Activated T-helper 1 cell treated with anti-CD3 and anti-CD28 coated beads, Interleukin-12 subunit alpha, Interleukin-12 subunit beta, Interleukin-2, Interleukin-4 antibody, amounts not matched to agents 30 ng/mL and 10 ng/mL and 1 ng/mL, durations not matched to agents 14 hours and 24 hours and 36 hours (primary cell): ENCODE measurements around the gene RTL1. TPM values are rescaled to one million over a fixed set of nuclear protein-coding genes. Genes with fewer than 3 reads are reported as not detected.

ENCODE experiments used
- DNase-seq: peaks from one replicate; pipeline ENCODE4 v3.0.0; 2021; ENCODE audit warnings: low spot score
- H3K27ac Mint-ChIP-seq: one replicate; pipeline ENCODE4 v1.8.0; 2021; ENCODE audit warnings: mild to moderate bottlenecking, mixed read lengths
- H3K27me3 Mint-ChIP-seq: one replicate; pipeline ENCODE4 v1.8.0; 2022; ENCODE audit warnings: mild to moderate bottlenecking, moderate library complexity, mixed read lengths; ENCODE audit not compliant: insufficient read depth
- H3K36me3 Mint-ChIP-seq: one replicate; pipeline ENCODE4 v1.8.0; 2021; ENCODE audit warnings: low read depth, mixed read lengths
- H3K4me1 Mint-ChIP-seq: one replicate; pipeline ENCODE4 v1.8.0; 2021; ENCODE audit warnings: low read depth, mixed read lengths
- H3K4me3 Mint-ChIP-seq: one replicate; pipeline ENCODE4 v1.8.0; 2021; ENCODE audit warnings: mild to moderate bottlenecking, moderate library complexity, mixed read lengths
- H3K9me3 Mint-ChIP-seq: one replicate; pipeline ENCODE4 v1.8.0; 2021; ENCODE audit warnings: mixed read lengths
- intact Hi-C: fragments of 100-400 bp; cut with micrococcal nuclease; formaldehyde crosslinking; loops from one replicate; pipeline ENCODE4 v1.15.1; 2024
- total RNA-seq: library from RNA; stranded (reverse); gene quantifications from 2 replicates; pipeline ENCODE4 v1.2.3, GENCODE V29; 2022

Gene RTL1
- total RNA-seq, 1 donor from 2014 or later, result not detected

DNA sequence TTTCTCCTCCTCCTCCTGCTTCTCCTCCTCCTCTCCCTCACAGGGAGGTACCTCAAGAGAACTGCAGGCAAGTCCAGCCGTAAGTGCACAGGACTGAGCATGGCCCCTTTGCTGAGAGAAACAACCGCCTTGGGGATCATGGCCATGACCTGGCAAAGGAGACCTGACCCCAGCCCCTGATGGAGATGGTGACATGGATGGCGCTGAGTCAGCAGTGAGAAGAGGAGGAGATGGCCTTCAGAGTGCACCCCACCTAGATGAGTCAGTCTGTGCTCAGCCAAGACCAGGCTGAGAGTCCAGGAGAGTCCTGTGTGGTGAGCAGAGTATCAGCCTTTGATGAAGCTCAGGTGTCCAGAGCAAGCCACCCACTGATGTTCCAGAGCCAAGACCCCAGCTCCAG is 41.2 kb downstream of the RTL1 start:
- Mint-ChIP-seq H3K9me3 (no peaks in the 10 kb centered on the region), H3K4me1 (no peaks in the 10 kb centered on the region), H3K27me3 (no peaks in the 10 kb centered on the region), H3K36me3 (no peaks in the 10 kb centered on the region), H3K27ac (no peak overlapping the region), H3K4me3 (no peak overlapping the region)
- intact Hi-C loops, result no loop called here
- DNase-seq, result no peak

DNA sequence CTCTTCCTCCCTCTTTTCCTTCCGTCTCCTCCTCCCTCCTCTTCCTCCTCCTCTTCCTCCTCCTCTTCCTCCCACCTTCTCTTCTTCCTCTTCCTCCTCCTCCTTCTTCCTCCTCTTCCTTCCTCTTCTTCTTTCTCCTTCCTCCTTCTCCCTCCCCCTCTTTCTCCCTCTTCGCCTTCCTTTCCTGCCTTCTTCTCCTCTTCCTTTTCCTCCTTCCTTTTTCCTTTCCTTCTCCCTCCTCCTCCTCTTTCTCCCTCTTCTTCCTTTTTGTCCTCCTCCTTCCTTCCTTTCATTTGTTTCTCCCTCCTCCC is 41.6 kb downstream of the RTL1 start:
- no peaks in the 10 kb centered on the region for H3K36me3 Mint-ChIP-seq

DNA sequence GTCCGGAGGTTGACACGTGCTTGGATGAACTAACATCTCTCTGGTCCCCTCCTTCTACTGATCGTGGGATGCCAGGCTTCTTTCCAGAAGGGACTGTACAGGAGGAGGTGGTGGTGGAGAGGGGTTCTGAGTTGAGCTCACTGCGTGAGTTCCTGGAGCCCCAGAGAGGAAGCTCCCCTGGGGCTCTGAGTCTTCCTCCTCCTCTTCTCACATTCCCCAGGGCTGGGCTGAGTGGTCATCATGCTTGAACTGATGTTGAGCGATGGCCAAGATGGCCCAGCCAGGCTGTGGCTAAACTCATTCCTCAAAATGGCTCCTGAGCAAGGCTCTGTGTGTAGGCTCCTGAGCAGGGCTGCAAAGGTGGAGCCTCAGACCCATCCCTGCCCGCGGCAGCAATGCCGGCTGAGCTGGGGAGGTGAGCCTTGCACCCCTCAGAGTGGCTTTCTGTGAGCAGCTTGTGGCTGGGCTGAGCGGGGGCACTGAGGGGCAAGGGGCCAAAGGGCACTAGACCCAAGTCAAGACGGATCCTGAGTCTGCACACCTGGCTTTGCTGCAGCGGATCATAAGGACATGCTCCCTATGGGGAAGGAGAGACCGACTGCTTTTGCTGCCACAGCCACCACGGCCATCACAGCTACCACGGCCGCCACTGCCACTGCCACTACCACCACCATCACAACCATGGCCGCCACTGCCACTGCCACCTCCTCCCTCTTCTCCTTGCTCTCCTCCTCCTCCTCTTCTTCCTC is 42.2 kb downstream of the RTL1 start:
- H3K4me3 Mint-ChIP-seq, result no peak overlapping the region
- intact Hi-C loops, result no loop called here
- no peaks in the 10 kb centered on the region for H3K36me3 Mint-ChIP-seq
- H3K27me3 Mint-ChIP-seq, result no peaks in the 10 kb centered on the region
- no peaks in the 10 kb centered on the region for H3K9me3 Mint-ChIP-seq
- H3K27ac Mint-ChIP-seq, result no peak overlapping the region
- no peak for DNase-seq
- no peaks in the 10 kb centered on the region for H3K4me1 Mint-ChIP-seq

More for the DNA sequence above, 41.6 kb downstream of the RTL1 start:
- H3K27me3 Mint-ChIP-seq, result no peaks in the 10 kb centered on the region
- H3K27ac Mint-ChIP-seq, result no peak overlapping the region
- intact Hi-C loops, result no loop called here
- H3K4me1 Mint-ChIP-seq, result no peaks in the 10 kb centered on the region
- H3K4me3 Mint-ChIP-seq, result no peak overlapping the region
- no peak for DNase-seq
- no peaks in the 10 kb centered on the region for H3K9me3 Mint-ChIP-seq

DNA sequence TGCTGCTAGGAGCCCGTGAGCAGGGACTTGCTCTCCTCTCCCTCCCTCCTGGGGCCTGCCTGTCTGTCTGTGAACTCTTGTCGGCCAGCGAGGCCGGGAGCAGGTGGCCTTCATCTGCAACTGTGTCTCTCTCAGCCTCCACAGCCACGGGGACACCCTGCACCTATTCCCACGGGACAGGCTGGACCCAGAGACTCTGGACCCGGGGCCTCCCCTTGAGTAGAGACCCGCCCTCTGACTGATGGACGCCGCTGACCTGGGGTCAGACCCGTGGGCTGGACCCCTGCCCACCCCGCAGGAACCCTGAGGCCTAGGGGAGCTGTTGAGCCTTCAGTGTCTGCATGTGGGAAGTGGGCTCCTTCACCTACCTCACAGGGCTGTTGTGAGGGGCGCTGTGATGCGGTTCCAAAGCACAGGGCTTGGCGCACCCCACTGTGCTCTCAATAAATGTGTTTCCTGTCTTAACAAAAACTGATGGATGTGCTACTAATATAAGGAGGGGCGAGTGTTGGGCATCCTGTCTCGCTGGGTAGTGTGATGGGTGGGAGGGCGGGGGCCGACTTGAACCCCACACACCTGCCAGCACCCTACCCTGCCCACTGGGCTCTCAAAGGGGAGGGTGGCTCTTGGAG is 42.9 kb downstream of the RTL1 start:
- no peak overlapping the region for H3K4me3 Mint-ChIP-seq
- no peaks in the 10 kb centered on the region for H3K4me1 Mint-ChIP-seq
- H3K27me3 Mint-ChIP-seq, result no peaks in the 10 kb centered on the region
- H3K36me3 Mint-ChIP-seq, result no peaks in the 10 kb centered on the region
- H3K9me3 Mint-ChIP-seq, result no peaks in the 10 kb centered on the region
- DNase-seq, result no peak
- intact Hi-C loops, result no loop called here
- no peak overlapping the region for H3K27ac Mint-ChIP-seq

DNA sequence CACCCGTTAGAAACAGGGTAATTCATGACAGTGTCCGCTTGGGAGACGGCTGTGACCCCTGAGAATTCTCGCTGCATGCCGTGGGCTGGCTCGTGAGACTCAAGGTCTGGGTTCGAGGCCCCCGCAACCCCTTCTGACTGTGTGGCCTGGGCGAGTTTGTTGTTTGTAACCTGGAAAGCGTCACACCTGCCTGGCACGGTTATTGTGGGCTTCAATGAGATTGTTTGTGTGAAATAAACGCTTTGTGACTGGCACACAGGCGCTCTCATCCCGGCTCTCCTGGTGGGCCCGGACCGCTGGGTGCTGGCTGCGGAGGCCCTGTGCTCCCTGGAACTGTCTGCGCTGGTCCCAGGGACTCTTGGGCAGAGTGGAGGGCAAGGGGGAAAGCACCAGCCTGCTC is 43.7 kb downstream of the RTL1 start:
- no peak for DNase-seq
- no peaks in the 10 kb centered on the region for H3K4me1 Mint-ChIP-seq
- no peaks in the 10 kb centered on the region for H3K9me3 Mint-ChIP-seq
- H3K4me3 Mint-ChIP-seq, result no peak overlapping the region
- no peak overlapping the region for H3K27ac Mint-ChIP-seq
- H3K27me3 Mint-ChIP-seq, result no peaks in the 10 kb centered on the region
- H3K36me3 Mint-ChIP-seq, result no peaks in the 10 kb centered on the region
- intact Hi-C loops, result loop anchor here (10.0 kb wide), 1 partner anchor 375 kb away; no protein-coding TSS in a partner anchor

DNA sequence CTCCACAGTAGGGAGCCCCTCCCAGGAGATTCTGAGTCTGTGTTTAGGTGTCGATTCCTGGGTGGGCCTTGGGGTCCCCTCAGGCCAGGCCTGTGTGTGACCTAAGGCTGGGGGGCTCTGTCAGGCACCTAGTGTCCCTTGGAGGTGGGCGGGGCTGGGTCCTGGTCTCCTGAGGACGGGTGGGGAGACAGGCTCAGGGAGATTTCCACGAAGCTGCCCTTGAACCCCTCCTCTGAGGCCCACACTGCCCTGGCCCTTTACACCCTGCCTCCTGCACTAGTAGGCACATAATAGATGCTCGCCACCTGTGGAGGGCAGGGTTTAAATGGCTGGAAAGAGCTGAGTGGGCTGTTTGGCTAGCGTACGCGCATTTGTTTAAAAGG is 44.7 kb downstream of the RTL1 start:
- no peak for DNase-seq
- H3K36me3 Mint-ChIP-seq, result no peaks in the 10 kb centered on the region
- no peak overlapping the region for H3K27ac Mint-ChIP-seq
- no peaks in the 10 kb centered on the region for H3K27me3 Mint-ChIP-seq
- no peaks in the 10 kb centered on the region for H3K9me3 Mint-ChIP-seq
- intact Hi-C loops, result loop anchor here (10.0 kb wide), 1 partner anchor 376 kb away; no protein-coding TSS in a partner anchor
- no peaks in the 10 kb centered on the region for H3K4me1 Mint-ChIP-seq
- H3K4me3 Mint-ChIP-seq, result no peak overlapping the region

DNA sequence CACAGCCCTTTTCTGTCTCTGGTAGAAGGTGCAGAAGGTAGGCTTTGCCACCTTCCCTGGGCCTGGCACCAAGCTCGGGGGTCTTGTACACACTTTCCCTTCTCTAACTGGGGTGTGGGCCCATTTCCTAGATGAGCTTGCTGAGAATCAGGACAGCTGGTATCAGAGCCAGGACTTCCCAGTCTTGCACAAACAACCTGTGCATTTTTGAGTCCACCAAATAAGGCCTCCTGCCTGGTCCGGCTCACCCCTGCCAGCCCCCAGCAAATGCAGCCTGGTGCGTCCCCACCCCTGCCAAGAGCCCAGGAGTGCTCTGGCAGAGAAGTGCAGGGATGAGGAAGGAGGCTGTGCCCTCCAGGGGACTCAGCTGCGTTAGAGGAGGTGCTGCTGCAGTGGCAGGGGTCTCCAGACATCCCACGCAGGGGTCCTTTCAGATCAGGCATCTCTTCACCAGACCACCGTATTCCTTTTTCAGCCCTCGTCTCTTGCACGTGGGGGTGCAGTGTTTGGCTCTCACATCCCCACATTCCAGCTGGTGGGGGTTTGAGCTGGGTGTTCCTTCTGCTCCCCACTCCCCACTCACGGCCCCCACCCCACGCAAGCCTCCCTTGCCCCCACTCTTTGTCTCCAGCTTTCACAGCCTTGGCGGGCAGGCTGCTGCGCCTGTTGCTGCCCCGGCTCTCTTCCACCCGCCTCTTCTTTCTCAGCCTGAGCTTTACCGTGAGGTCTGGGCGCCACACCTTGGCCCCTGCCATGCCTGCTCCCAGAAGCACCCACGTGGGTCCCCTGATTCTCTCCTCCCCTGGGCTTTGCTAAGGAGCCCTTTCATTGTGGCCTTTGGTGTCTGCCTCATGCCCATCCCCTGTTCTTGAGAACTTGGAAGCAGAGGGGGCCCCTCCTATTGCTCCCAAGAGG is 45.3 kb downstream of the RTL1 start:
- H3K27me3 Mint-ChIP-seq, result no peaks in the 10 kb centered on the region
- intact Hi-C loops, result loop anchor here (10.0 kb wide), 1 partner anchor 377 kb away; no protein-coding TSS in a partner anchor
- no peaks in the 10 kb centered on the region for H3K4me1 Mint-ChIP-seq
- H3K9me3 Mint-ChIP-seq, result no peaks in the 10 kb centered on the region
- H3K27ac Mint-ChIP-seq, result no peak overlapping the region
- H3K4me3 Mint-ChIP-seq, result no peak overlapping the region
- H3K36me3 Mint-ChIP-seq, result no peaks in the 10 kb centered on the region
- DNase-seq, result no peak

DNA sequence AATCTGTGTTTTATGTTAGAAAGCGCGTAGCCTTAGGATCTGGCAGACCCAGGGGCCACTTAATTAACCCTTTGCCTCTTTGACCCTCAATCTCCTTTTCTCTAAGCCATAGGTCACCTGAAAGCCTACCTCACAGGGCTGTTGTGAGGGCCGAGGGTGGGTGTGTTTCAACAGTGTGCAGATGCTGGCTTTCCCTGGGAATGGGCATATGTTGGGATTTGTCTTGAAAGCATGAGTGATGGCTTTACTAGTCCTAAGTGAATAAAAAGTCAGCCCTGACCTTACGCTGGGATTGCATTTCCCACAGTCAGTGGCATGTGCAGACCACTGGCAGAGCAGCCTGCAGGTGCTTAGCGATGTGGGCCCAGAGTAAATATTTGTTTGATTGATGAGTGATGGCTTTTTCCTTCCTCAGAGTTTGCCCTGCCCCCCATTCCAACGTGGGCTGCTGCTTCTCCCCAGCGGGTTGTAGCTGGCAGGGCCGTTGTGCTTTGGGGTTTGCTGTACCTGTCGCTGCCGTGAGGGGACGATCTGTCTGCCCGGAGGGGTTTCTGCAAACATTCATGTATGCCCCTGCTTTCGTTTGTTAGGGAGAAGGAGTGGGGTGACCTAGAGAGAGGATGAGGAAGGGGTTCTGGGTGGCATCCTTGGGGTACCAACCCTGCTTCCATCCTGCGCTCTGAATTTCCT is 46.1 kb downstream of the RTL1 start:
- Mint-ChIP-seq H3K9me3 (no peaks in the 10 kb centered on the region), H3K36me3 (no peaks in the 10 kb centered on the region), H3K4me1 (no peaks in the 10 kb centered on the region), H3K4me3 (no peak overlapping the region), H3K27ac (no peak overlapping the region), H3K27me3 (no peaks in the 10 kb centered on the region)
- intact Hi-C loops, result loop anchor here (10.0 kb wide), 1 partner anchor 377 kb away; no protein-coding TSS in a partner anchor
- DNase-seq, result no peak

DNA sequence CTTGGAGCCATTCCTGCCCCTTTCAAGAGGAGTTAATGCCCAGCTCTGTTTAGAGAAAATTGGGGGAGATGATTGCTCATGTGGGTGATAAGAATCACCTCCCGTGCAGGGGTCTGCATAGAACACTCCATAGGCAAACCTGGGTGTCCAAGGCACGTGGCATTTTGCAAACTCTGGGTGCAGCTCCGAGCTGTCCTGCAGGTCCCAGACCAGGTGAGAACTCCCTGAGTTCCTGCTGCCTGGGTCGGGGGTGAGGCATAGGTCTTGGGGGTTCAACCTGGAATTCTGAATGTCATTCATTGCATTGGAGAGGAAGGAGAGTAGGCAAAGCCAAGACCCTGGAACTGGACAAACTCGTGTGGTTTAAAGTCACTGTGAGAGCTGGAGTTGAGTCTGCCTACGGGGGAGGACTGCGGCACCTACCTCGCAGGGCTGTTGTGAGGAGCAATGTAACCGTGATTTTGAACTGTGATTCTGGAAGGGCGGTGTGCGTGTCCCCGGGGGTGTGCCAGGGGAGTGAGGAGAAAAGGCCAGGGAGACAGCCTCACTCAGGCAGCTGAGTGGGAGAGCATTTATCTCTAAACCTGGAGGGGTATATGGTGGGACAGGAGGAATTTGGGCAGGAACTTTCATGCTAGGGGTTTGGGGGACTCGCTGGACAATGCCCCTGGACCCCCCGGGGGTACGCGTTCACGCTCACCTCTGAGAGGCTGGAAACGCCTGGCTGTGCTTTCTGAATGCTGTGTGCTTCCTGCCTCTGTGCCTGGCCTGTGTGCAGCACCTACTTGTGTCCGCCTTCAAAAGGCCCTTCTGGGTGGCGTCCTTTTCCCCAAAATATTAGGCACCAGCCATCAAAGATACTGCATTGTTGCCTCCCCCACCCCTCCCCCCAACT is 47.2 kb downstream of the RTL1 start:
- H3K27ac Mint-ChIP-seq, result no peak overlapping the region
- no peak overlapping the region for H3K4me3 Mint-ChIP-seq
- no peaks in the 10 kb centered on the region for H3K27me3 Mint-ChIP-seq
- H3K36me3 Mint-ChIP-seq, result no peaks in the 10 kb centered on the region
- intact Hi-C loops, result loop anchor here (10.0 kb wide), 1 partner anchor 378 kb away; no protein-coding TSS in a partner anchor
- no peak for DNase-seq
- no peaks in the 10 kb centered on the region for H3K9me3 Mint-ChIP-seq
- H3K4me1 Mint-ChIP-seq, result no peaks in the 10 kb centered on the region

DNA sequence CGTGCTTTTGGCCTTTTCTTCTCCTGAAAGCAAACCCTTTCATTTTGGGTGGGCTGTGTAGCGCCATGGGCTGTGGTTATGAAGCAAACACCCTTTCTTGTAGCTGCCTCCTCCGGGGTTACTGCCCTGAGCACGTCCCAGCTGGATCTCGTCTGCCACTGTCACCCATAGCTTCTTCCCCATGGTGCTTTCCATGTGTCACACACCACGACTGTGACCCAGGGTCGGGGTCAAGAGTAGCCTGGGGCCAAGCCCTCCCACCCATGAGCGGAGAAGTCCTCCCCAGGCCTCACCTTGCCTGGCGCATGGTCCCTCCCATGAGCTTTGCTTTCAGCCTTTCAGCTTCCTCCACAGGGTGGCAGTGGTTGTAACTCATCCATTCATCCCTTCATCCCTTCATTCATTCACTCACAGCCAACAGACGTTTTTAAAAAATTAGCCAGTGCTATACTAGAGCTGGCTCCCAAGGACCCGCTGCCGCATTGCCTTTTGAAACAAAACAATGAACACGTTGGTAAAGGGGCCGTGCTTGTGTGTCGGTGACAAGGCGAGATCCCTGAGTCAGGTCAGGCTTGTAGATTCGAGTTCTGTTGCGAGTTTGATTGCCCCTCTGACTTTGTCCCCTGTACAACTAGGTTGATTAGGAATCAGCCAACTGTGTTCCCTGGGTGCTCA is 48.1 kb downstream of the RTL1 start:
- DNase-seq, result no peak
- H3K4me1 Mint-ChIP-seq, result no peaks in the 10 kb centered on the region
- no peak overlapping the region for H3K27ac Mint-ChIP-seq
- no peak overlapping the region for H3K4me3 Mint-ChIP-seq
- no peaks in the 10 kb centered on the region for H3K27me3 Mint-ChIP-seq
- no peaks in the 10 kb centered on the region for H3K36me3 Mint-ChIP-seq
- H3K9me3 Mint-ChIP-seq, result no peaks in the 10 kb centered on the region
- intact Hi-C loops, result loop anchor here (10.0 kb wide), 1 partner anchor 379 kb away; no protein-coding TSS in a partner anchor

DNA sequence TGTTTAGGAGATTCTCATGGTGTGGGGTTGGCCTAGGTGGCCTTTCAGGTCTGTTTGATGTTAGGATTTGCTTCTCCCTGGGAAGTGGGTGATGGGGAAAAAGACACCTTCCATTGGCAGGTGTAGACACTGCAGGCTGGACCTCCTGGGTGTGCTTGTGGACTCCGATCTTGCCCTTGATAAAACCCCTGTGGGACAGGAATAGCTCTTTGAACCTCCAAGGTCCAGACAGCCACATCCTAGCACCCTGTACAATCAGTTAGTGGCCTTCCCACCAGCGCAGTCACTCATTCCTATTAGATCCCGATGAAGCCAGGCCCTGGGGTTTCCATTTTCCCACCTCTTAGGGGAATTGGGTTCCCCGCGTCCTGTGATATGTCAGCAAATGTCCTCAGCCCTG is 49.1 kb downstream of the RTL1 start:
- DNase-seq, result no peak
- intact Hi-C loops, result loop anchor here (10.0 kb wide), 1 partner anchor 380 kb away; no protein-coding TSS in a partner anchor
- H3K27ac Mint-ChIP-seq, result no peak overlapping the region
- no peaks in the 10 kb centered on the region for H3K4me1 Mint-ChIP-seq
- no peaks in the 10 kb centered on the region for H3K27me3 Mint-ChIP-seq
- H3K36me3 Mint-ChIP-seq, result no peaks in the 10 kb centered on the region
- H3K4me3 Mint-ChIP-seq, result no peak overlapping the region
- H3K9me3 Mint-ChIP-seq, result no peaks in the 10 kb centered on the region
